Activated naive CD8-positive, alpha-beta T cell treated with anti-CD3 and anti-CD28 coated beads, Interleukin-2, amount 50 U/mL, for 24 hours (primary cell): ENCODE measurements around the gene RAB3B.
"Not testable (repeated sequence)": the region's sequence is repeated elsewhere in the genome, so short reads cannot be mapped to it uniquely, and the experiment has no call there.

Experiments used
- ATAC-seq: fragments of 150-1000 bp; cut with Tn5 transposase; one replicate; pipeline ENCODE4 v1.10.0; 2021
- DNase-seq: peaks from one replicate; pipeline ENCODE4 v3.0.0; 2021
- H3K27ac Mint-ChIP-seq: one replicate; pipeline ENCODE4 v1.8.0; 2021; ENCODE audit warnings: mild to moderate bottlenecking, mixed read lengths
- H3K27me3 Mint-ChIP-seq: one replicate; pipeline ENCODE4 v1.8.0; 2021; ENCODE audit warnings: mixed read lengths
- H3K36me3 Mint-ChIP-seq: one replicate; pipeline ENCODE4 v1.8.0; 2021; ENCODE audit warnings: low read depth, mixed read lengths
- H3K4me1 Mint-ChIP-seq: one replicate; pipeline ENCODE4 v1.8.0; 2021; ENCODE audit warnings: mixed read lengths
- H3K4me3 Mint-ChIP-seq: one replicate; pipeline ENCODE4 v1.8.0; 2021; ENCODE audit warnings: mild to moderate bottlenecking, moderate library complexity, mixed read lengths
- H3K9me3 Mint-ChIP-seq: one replicate; pipeline ENCODE4 v1.8.0; 2021; ENCODE audit warnings: mixed read lengths

RAB3B gene, protein sequence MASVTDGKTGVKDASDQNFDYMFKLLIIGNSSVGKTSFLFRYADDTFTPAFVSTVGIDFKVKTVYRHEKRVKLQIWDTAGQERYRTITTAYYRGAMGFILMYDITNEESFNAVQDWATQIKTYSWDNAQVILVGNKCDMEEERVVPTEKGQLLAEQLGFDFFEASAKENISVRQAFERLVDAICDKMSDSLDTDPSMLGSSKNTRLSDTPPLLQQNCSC

DNA sequence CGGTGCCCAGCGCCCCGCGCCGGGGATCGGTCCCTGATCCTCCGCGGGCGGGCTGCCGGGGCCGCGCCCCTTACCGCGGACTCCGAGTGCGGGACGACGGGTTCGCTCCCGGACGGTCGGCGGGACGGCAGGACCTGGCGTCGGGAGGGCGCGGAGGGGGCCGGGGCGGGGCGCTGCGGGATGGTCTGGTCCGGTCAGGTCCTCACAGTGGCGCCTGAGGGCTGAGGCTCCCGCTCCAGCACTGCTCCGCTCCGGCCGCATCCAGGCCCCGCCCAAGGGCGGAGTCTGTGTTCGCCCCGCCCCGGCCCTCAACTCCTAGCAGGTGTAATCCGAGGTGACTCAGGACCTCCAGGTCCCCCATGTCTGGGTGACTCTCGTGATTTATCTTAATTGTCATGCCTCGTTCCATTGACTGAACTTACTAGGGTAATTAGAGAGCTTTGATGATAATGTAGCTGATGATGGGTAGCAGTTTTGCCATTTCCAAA, at the start of gene RAB3B:
Gene RAB3B (minus strand): TSS at position 223 of the 488 bp plus-strand sequence. CDS start 13,583 bp downstream, outside the sequence.
- peaks cover 9% of the 10 kb centered on the region for H3K4me1 Mint-ChIP-seq
- peak; percentile 98 for ATAC-seq
- peak; percentile 84 for DNase-seq
- H3K27me3 Mint-ChIP-seq, result peaks cover 40% of the 10 kb centered on the region
- H3K36me3 Mint-ChIP-seq, result no peaks in the 10 kb centered on the region
- no peaks in the 10 kb centered on the region for H3K9me3 Mint-ChIP-seq
- peak within 1 kb of the TSS; percentile 69 for H3K4me3 Mint-ChIP-seq
- peak within 1 kb of the TSS; percentile 65 for H3K27ac Mint-ChIP-seq

DNA sequence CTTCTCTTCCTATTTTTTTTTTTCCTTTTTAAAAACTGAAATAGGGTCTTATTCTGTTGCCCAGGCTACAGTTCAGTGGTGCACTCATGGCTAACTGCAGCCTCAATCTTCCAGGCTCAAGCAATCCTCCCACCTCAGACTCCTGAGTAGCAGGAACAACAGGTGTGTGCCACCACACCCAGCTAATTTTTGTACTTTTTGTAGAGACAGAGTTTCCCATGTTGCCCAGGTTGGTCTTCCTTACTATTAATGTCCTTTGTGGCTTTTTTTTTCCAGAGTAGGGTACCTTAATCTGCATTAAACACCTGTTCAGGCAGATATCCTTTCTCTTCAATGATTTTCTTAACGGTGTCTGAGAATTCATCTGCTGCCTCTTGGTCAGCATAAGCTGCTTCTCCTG, 47.4 kb upstream of the RAB3B start:
- ATAC-seq (no peak), DNase-seq (no peak)
- Mint-ChIP-seq H3K9me3 (no peaks in the 10 kb centered on the region), H3K4me1 (peaks cover 6% of the 10 kb centered on the region), H3K27ac (no peak overlapping the region), H3K36me3 (peaks cover 22% of the 10 kb centered on the region), H3K4me3 (no peak overlapping the region), H3K27me3 (no peaks in the 10 kb centered on the region)

DNA sequence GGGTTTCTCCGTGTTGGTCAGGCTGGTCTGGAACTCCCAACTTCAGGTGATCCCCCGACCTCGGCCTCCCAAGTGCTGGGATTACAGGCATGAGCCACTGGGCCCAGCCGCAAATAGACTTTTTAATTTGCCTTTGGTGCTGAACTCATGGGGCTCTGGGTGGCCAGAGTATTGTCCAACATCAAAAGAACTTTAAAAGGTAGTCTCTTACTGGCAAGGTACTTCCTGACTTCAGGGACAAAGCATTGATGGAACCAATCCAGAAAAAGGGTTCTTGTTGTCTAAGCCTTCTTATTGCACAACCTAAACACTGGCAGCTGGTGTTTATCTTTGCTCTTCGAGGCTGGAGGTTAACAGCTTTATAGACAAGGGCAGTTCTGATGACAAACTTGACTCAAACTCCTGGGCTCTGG, 46.9 kb upstream of the RAB3B start:
- Mint-ChIP-seq H3K4me1 (peaks cover 6% of the 10 kb centered on the region), H3K27me3 (no peaks in the 10 kb centered on the region), H3K36me3 (peaks cover 27% of the 10 kb centered on the region), H3K27ac (no peak overlapping the region), H3K9me3 (no peaks in the 10 kb centered on the region), H3K4me3 (no peak overlapping the region)
- ATAC-seq (no peak), DNase-seq (no peak)

DNA sequence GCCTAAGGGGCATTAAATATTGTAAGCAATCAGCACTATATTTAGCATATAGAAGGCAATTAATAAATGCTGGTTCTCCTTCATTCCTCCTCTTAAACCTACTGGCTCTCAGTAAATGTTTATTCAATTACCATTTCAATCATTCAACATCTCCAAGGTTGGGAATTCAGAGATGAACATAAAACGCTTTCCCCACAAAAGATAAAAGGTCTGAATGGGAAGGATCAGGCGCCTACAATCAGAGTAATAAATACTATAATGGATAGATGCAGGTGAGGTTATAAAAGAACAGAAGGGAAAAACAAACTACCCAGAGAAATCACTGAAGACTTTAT, 43.5 kb upstream of the RAB3B start:
- peak overlapping the region; percentile 92 for H3K4me3 Mint-ChIP-seq
- H3K4me1 Mint-ChIP-seq, result peaks cover 27% of the 10 kb centered on the region
- peaks cover 33% of the 10 kb centered on the region for H3K36me3 Mint-ChIP-seq

DNA sequence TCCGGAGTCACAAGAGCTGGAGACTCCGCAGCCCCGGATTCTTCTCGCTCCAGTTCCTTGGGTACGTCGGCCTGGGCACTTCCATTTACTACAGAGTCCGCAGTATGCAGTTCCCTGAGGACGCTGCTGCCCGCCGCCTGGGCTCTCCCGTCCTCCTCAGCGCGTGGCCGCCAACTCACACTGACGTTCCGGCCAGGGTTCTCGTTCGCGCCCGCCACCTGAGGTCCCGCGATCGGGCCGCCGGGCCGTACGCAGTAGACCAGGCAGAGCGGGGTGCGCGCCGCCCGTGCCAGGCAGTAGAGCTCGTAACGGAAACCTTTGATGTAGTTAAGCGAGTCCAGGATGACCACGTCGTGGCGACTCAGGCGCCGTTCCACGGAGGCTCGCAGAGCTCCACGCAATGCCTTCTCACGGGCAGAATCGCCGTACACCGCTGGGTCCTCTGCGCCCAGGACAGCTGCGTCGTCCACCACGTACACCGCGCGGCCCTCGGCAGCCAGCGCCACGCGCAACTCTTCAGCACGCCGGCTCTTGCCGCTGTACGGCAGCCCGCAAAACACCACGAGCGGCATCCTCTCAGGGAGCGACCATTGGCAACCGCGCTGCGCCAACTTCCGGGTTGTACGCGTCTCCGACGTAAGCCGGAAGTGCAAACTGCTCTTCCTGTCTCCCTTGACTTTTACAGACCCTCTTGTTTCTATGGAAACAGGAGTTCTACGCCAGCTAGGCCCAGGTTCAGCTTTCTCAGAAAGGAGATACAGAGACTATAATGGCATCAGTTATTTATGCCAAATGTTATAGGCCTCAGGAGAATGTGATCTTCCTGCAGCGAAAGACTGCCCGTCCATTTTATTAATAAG, 42.9 kb upstream of the RAB3B start, which contains the start of gene KTI12:
Gene KTI12 (minus strand): TSS at position 621 of the 860 bp plus-strand sequence. CDS start 49 bp downstream, at position 572.
- Mint-ChIP-seq H3K9me3 (no peaks in the 10 kb centered on the region), H3K4me3 (peak within 1 kb of the TSS; percentile 92), H3K36me3 (peaks cover 28% of the 10 kb centered on the region), H3K4me1 (peaks cover 27% of the 10 kb centered on the region), H3K27me3 (no peaks in the 10 kb centered on the region), H3K27ac (peak within 1 kb of the TSS; percentile 93)
- peak; percentile 96 for ATAC-seq
- peak; percentile 85 for DNase-seq

More for the DNA sequence above, 43.5 kb upstream of the RAB3B start:
- Mint-ChIP-seq H3K27me3 (no peaks in the 10 kb centered on the region), H3K9me3 (no peaks in the 10 kb centered on the region), H3K27ac (peak overlapping the region; percentile 93)
- DNase-seq (no peak), ATAC-seq (no peak)

DNA sequence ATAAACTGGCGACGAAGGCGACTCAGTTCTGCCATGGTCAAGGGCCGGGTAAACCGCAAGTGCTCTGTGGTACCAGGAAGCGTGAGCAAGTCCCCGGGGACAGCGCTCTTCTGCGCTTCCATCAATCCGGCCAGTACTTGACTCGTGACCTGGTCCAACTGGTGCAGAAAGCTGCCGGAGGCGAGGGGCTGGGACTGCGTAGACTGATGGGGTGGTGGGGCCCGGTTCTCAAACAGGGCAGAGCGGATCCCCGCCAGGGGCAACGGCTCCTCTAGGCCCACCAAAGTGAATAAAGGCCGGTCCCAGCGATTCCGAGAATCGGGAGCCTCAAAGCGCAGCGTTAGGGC, 42.3 kb upstream of the RAB3B start:
- Mint-ChIP-seq H3K27ac (peak overlapping the region; percentile 93), H3K4me3 (peak overlapping the region; percentile 92), H3K9me3 (no peaks in the 10 kb centered on the region), H3K4me1 (peaks cover 27% of the 10 kb centered on the region), H3K27me3 (no peaks in the 10 kb centered on the region), H3K36me3 (peaks cover 27% of the 10 kb centered on the region)
- peak; percentile 11 for ATAC-seq
- peak; percentile 20 for DNase-seq

DNA sequence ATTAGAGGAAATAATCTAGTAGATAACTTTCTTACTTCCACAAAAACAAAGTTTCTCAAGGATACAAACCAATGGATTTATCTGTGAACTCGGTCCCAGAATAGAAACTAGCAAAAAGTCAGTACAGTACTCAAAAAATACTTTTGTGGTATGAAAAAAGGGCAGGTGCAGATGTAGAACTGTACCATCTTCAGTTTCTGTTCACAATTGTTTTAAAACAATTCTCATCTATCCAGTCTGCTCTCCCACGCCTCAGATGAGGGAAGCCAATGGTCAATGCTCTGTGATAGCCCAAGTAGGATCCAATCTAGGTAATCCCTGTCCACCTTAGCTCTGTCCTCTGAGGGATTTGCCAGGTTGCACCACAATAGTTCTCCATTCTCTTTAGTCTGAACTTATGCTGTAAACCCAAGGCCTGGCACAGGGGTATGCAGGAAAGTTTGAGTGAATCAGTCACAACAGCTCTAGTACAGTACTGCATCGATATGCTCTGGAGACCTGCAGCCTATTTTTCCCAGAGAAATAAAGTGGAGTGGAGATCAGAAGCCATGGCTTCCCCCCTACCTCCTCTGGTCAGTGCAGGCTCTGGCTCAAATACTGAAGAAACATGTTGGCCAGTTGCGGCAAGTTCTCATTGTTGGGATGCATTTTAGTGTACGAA, 41.8 kb upstream of the RAB3B start:
- Mint-ChIP-seq H3K27me3 (no peaks in the 10 kb centered on the region), H3K4me3 (peak overlapping the region; percentile 92), H3K36me3 (peaks cover 29% of the 10 kb centered on the region), H3K27ac (peak overlapping the region; percentile 93), H3K4me1 (peaks cover 27% of the 10 kb centered on the region), H3K9me3 (no peaks in the 10 kb centered on the region)
- DNase-seq (no peak), ATAC-seq (no peak)

DNA sequence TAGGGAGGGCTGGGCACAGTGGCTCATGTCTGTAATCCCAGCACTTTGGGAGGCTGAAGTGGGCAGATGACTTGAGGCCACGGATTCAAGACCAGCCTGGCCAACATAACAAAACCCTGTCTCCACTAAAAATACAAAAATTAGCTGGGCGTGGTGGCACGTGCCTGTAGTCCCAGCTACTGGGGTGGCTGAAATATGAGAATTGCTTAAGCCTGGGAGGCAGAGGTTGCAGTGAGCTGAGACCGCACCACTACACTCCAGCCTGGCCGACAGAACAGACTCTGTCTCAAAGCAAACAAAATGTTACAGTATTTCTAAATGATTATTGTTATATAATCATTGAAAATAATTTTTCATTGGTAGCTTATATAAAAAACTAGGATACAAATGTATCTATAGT, 38.3 kb upstream of the RAB3B start:
- DNase-seq, H3K27me3 Mint-ChIP-seq, H3K27ac Mint-ChIP-seq, H3K9me3 Mint-ChIP-seq, ATAC-seq, H3K4me3 Mint-ChIP-seq: not testable (repeated sequence)
- Mint-ChIP-seq H3K4me1 (peaks cover 23% of the 10 kb centered on the region), H3K36me3 (peaks cover 45% of the 10 kb centered on the region)

DNA sequence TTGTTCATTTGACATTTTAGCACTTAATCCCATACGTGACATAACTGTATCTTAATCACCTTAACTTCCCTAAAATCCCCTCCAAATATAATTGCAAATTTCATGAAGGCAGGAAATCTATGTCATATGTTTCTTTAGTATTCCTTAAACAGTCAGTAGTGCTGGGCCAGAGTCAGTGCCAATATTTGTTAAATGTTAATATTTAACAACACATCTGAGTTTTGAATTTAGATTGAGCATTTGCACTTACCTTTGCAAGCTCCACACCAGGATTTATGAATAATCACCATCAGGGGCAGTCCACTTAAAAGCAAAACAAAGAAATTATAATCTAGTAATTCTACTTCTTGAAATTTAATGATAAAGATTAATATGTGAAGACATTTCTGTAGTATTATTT, 37.8 kb upstream of the RAB3B start:
- H3K9me3 Mint-ChIP-seq, result no peaks in the 10 kb centered on the region
- H3K27ac Mint-ChIP-seq, result no peak overlapping the region
- H3K36me3 Mint-ChIP-seq, result peaks cover 46% of the 10 kb centered on the region
- no peak for ATAC-seq
- H3K4me1 Mint-ChIP-seq, result peaks cover 21% of the 10 kb centered on the region
- H3K4me3 Mint-ChIP-seq, result no peak overlapping the region
- no peaks in the 10 kb centered on the region for H3K27me3 Mint-ChIP-seq
- DNase-seq, result no peak

DNA sequence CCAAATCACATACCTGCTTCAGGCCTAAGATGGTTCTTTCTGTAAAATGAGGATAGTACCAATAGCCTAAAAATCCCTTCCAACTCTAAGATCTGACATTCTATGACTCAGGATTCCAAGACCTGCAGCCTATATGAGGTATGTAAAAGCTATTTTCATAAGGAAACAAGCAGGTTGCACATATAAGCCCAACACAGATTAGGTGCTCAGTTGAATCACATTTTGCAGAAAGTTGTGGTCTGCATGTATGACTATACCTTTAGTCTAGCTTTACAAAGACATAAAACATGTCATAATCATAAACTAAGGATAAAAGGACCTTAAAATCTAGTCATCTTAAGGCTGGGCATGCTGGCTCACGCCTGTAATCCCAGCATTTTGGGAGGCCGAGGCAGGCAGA, 35.8 kb upstream of the RAB3B start:
- Mint-ChIP-seq H3K4me1 (peaks cover 10% of the 10 kb centered on the region), H3K27me3 (no peaks in the 10 kb centered on the region), H3K36me3 (peaks cover 37% of the 10 kb centered on the region), H3K9me3 (no peaks in the 10 kb centered on the region), H3K4me3 (no peak overlapping the region), H3K27ac (no peak overlapping the region)
- DNase-seq (no peak), ATAC-seq (no peak)

DNA sequence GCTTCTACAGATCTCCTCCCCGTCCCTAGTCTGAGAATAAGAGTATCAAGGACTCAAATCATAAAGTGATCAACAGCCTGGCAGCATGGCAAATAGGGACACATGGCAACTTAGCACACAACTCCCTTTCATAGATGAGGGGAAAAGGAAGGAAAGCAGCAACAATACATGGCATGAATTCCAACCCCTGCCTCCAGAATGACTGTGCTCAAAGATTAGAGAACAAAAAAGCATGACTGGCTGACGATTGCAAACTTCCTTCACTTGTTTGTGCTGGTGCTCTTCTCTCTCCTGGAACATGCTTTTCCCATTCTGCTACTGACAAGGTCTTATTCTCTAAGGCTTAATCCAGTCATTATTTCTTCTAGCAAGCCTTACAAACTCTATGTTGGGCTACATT, 31.6 kb upstream of the RAB3B start:
- H3K36me3 Mint-ChIP-seq, result peaks cover 39% of the 10 kb centered on the region
- ATAC-seq (no peak), DNase-seq (no peak)
- H3K4me3 Mint-ChIP-seq, result no peak overlapping the region
- no peaks in the 10 kb centered on the region for H3K4me1 Mint-ChIP-seq
- no peak overlapping the region for H3K27ac Mint-ChIP-seq
- no peaks in the 10 kb centered on the region for H3K27me3 Mint-ChIP-seq
- H3K9me3 Mint-ChIP-seq, result no peaks in the 10 kb centered on the region

DNA sequence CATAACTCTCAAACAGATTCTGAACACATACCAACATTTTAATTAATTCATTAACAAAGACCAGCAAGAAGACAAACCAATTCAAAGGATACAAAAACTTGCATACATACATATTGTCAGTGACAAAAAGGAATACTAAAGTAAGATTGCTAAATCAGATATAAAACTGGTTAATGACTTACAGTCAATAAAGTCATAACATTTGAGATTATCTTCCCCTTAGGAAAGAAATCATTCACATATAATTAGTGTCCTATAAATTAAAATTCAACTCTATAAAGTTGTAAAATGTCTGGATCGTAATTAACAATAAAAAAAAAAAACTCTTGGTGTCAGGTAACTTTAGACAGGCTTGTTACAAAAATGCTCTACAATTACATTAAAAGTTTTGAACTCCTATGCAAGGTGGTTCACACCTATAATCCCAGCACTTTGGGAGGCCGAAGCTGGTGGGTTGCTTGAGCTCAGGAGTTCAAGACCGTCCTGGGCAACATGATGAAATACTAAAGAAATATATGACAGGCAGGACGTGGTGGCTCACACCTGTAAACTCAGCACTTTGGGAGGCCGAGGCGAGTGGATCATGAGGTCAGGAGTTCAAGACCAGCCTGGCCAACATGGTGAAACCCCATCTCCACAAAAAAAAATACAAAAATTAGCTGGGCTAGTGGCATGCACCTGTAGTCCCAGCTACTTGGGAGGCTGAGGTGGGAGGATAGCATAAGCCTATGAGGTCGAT, 17.7 kb upstream of the RAB3B start:
- no peak for ATAC-seq
- Mint-ChIP-seq H3K27me3 (peaks cover 27% of the 10 kb centered on the region), H3K4me1 (no peaks in the 10 kb centered on the region), H3K4me3 (no peak overlapping the region), H3K36me3 (no peaks in the 10 kb centered on the region), H3K9me3 (no peaks in the 10 kb centered on the region), H3K27ac (no peak overlapping the region)
- DNase-seq, result no peak

DNA sequence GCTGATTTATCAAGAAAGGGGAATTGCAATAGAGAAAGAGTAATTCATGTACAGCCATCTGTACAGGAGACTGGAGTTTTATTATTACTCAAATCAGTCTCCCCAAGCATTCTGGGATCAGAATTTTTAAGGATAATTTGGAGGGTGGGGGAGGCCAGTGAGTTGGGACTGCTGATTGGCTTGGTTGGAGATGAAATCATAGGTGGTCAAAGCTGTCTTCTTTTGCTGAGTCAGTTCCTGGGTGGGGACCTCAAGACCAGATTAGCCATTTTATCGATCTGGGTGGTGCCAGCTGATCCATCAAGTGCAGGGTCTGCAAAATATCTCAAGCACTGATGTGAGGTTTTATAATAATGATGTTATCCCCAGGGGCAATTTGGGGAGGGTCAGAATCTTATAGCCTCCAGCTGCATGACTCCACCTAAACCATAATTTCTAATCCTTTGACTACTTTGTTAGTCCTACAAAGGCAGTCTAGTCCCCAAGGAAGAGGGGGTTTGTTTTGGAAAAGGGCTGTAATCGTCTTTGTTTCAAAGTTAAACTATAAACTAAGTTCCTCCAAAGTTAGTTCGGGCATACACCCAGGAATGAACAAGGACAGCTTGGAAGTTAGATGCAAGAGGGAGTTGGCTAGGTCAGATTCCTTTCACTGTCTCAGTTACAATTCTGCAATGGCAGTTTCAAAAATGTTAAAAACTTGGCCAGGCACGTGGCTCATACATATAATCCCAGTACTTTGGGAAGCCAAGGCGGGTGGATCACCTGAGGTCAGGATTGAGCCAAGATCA, 16.9 kb upstream of the RAB3B start:
- Mint-ChIP-seq H3K36me3 (no peaks in the 10 kb centered on the region), H3K4me1 (no peaks in the 10 kb centered on the region), H3K4me3 (no peak overlapping the region), H3K9me3 (no peaks in the 10 kb centered on the region), H3K27ac (no peak overlapping the region), H3K27me3 (peaks cover 30% of the 10 kb centered on the region)
- ATAC-seq, result no peak
- DNase-seq, result no peak
